HG03095 (cell line): ENCODE measurements around the gene MLLT3.

Experiments used
- ATAC-seq: cut with Tn5 transposase; IDR thresholded peaks from one replicate; pipeline ENCODE4 v1.9.1; 2021; ENCODE audit warnings: moderate library complexity; ENCODE audit not compliant: unreplicated experiment

MLLT3 gene

DNA sequence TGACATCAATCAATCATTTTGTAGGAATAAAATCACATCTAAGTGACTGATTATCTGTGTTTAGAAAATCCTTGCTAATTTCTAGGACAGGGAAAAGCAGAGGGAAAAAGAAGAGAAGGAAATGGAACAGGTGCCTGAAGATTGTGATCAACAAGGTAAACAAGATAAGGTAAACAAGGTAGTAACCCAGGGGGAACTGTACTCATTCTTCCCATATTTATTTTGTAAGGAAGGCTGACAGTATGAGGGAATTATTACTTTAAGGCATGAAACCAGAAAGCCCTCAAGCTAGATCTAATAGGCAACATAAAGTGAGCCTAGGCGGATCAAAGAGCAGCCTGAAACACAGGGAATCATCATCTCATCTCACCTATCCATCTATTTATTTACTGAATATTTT, 231.1 kb downstream of the MLLT3 start:
- no peak for ATAC-seq

DNA sequence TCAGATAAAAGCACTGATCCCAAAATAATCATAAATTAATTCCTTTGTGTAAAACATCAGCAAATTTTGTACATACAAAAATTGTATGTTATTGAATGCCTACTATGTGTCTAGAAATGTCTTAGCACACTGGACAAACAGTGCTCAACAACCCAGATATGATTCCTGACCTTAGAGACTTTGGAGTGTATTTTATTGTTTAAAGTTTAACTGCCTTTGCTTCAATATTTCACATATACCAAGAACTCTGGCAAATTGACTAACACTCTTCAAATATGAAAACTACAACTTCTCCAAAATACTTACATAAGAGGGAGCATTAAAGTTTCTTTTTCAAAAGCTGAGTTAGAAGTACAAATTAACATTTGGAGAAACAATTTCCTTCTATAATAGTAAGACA, 231.9 kb downstream of the MLLT3 start:
- ATAC-seq = no peak

DNA sequence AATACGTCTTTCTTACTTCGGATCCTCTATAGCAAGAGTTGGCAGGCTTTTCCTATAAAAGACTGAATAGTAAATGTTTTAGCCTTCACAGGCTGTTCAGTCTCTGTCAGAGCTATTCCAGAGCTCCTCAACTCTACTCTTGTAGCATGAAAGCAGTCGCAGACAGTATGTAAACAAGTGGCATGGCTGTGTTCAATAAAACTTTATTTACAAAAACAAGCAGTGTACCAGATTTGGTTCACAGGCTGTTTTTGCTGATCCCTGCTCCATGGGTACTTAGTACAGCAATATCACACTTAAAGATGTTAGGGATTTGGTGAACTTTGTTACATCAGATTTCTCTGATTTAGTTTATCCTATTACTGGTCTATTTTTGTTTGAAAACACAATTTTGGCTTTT, 235.2 kb downstream of the MLLT3 start:
- no peak for ATAC-seq

DNA sequence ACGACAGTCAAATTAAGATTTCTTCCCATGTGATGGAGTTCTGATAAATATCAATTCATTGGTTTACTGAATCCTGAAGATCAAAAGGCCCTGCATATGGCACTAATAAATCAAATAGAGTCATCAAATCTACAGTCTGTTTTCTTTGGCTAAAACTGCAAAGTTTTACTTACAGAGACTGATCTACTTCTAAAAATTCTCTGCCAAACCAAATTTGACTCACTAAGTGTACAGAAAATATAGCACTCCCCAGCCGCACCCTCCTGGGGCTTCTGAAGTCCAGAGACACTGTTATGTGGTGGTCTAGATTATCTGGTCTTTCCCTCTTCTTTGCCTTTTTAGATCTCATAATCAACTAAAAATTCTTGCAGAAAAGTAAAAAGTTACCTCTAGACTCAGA, 237.7 kb downstream of the MLLT3 start:
- no peak for ATAC-seq

DNA sequence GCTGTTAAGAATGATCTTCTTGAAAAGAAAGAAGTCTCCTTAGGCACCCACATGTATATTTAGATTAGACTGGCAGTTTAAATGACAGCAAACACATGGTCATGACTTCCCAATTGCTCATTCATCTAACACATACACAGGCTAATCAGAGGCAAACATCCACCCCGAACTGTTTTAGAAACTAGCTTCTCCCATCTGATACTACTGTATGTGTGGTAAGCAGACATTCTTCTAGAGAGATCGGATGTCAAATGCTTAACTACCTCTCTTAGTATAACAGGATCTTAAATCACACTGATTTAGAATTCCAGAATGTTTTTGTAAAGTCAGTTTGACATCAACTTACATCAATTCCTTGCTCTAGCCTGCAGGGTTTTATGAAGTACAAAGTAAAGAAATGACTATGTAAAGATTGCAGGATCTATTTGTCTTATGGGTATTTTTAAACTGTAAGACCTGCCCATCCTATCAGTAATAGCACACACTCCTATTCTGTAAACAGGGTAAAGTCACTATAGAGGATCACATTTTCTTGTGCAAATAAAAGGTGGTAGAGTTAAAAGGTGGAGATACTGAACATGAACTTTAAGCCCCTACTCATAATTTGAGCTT, 239.7 kb downstream of the MLLT3 start:
- no peak for ATAC-seq

GRCh38 chr9:20380546-20380945, 241.8 kb downstream of the MLLT3 start:
- no peak for ATAC-seq

DNA sequence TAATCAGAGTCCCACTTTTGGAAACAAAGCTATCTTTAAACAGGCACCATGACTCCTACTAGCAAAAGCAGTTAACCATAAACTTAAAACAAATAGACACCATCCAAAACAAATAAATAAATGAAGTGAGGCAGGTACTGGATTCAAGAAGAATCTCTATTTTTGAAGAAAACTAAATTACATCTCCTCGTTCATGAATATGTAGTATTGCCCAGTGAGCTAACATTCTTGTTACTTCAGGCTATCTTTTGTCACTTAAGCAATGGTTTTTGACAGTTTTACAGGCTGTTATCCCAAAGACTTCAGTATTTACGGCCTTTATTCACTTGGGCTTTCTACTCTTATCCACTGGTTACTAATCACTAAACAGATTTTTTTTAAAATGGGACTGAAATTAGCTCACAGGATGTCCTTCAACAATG, 242.5 kb downstream of the MLLT3 start:
- no peak for ATAC-seq

DNA sequence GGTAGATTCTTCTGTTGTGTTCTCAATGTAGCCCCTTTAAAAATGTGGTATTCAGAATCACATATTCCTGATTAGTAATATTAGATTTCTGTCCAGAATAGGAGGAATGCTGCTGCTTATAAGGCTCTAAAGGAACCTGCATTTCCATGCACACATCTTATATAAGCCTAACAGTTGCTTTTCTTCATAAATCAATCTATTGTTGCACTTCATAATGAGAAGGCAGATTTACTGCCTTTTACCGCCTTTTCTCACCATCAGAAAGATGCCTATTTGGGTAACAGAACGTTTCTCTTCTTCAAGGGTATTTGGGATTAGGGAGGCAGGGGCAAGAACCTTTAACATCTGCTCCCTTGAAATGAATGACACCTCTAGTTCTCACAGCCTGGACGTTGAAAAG, 243.4 kb downstream of the MLLT3 start:
- no peak for ATAC-seq

- no peak for ATAC-seq
Observed at GRCh38 chr9:20377790-20378189, 244.5 kb downstream of the MLLT3 start.

- no peak for ATAC-seq
Observed at GRCh38 chr9:20376731-20377375, 245.4 kb downstream of the MLLT3 start.

DNA sequence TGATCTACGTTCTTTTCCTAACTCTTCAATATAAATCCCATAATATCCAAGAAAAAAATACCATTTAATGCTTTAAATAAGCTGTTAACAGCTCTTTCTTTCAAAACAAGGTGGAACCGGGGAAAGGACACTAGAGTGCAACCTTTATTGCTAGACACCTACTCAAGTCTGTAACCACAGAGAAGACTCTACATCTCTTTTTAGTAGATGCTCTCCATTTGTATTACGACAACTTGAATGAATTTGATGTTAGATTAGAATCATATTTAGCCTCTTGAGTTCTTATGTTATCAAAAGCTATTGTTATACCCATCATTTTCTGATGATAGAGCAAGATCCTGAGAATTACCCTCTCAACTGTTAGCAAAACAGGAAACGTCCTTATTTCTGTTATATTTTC, 246.3 kb downstream of the MLLT3 start:
- ATAC-seq = no peak

DNA sequence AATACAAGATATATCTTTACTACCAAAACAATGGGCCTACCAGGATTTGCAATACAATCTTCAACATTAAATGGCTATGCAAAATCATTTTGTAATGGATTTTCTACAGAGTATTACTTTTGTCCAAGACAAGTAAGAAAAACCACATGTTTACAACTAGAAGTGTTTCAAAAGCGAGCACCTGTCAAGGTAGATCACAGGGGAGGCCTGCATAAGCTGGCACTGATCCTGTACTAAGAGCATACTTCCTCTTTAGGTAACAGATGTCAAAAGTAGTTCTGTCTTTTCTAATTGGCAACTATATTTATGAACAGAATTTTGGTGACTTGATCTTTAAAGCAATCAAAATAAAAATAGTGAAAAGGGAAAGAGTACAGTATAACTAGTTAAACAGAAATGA, 249.0 kb downstream of the MLLT3 start:
- no peak for ATAC-seq

- ATAC-seq = no peak
Observed at GRCh38 chr9:20369391-20369790, 252.9 kb downstream of the MLLT3 start.

- ATAC-seq = no peak
Observed at GRCh38 chr9:20367855-20368254, 254.4 kb downstream of the MLLT3 start.

DNA sequence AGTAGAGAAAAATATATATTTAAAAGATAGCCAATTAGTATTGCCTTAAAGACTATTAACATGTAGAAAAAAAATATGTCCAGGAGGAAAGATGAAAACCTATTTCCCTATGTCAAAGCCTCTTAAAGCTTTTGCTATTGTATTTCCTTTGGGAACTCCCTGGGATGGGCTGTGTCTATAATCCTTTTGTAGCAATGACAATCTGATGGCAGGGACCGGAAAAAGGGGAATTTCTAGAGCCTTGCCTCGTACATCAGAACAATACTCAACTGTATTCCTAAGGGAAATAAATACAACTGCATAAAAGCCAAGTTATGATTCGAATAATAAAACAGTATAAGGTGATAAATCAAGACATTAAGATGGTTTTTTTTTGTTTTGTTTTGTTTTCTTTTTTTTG, 257.3 kb downstream of the MLLT3 start:
- ATAC-seq = no peak

- no peak for ATAC-seq
Observed at GRCh38 chr9:20363233-20363632, 259.1 kb downstream of the MLLT3 start.

DNA sequence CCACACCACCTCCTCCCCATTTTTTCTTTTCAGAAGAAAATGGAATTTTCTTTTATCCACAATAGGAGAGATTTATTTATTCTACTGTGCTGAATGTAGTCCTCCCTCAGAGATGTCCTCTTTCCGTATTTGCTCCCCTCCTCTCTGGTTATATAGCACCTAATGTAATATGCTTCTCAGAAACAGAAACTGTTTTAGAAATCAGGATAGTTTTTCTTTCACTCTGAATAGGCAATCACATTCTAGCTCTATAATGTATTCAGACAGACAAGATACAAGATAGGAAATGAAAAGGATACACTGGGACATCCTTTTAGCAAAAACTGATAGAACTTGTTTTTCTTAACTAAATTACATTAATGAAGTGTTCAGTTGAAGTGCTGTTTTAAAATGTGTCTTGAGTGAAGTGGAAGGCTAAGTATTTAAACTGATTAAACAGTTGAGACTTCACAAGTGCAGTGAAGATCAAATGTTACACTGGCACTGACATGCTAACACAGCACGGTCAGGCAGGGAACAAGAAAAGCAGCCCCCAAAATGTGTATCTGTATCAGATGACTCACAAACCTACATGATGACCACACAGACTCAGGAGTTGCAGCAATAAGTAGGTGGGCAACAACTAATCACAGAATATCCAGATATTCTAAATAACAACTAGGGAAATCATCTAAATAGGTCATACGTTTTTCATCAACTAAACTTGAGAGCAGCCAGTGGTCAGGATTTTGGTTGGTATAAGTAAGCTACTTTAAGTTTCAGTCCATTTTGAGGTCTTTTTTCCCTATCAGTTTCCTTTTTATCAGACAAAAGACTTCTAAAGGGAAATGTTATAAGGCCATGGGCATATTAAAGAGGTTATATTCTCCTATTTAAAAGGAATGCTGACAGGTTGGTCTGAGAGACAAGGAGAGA, 260.4 kb downstream of the MLLT3 start:
- ATAC-seq = peak; percentile 69

GRCh38 chr9:20361229-20361628, 261.1 kb downstream of the MLLT3 start:
- ATAC-seq = no peak

- no peak for ATAC-seq
Observed at GRCh38 chr9:20358207-20358606, 264.1 kb downstream of the MLLT3 start.

GRCh38 chr9:20357037-20357432, 265.3 kb downstream of the MLLT3 start:
- ATAC-seq = no peak

DNA sequence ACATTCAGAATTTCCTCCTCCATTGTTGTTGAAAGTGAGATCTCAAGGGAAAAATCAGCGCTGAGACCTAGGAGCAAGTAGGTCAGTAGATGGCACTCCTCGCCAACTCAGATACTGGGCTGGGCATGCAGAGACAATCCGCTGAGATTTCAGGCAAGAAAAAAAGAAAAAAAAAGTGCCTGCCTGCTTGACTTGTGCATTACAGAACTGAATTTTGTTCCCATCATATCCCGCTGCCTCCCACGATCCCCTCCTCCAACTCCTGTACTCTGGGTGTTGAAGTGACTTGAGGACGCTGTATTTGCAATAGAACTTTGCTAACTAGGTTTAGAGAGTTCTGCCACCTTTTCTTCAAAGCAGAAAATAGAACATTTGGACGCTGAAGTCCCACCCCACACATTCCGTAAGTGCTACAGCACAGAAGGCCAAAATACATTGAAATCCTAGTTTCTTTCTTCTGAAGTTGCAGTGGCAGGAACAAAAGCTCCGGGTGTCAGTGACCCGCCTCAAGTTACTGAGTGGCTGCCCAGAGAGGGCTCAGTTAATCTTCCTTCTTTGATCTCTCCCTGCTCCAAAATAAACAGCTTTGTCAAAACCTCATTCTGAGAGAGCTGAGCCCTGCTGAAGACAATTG, 265.8 kb downstream of the MLLT3 start:
- ATAC-seq = peak; percentile 40
